K562 (cell line): ENCODE measurements around the gene CTIF. TPM values are rescaled to one million over a fixed set of nuclear protein-coding genes. Genes with fewer than 3 reads are reported as not detected.

Experiments used
- ATF1 ChIP-seq, 2 experiments: fragments of 450-650 bp in 1 of 2; IDR thresholded peaks; 2 replicates each; pipeline ENCODE4 v1.6.1; 2016; ENCODE audit warnings: missing compliant biosample characterization in 1 of 2, missing genetic modification characterization in 1 of 2
- CHD2 ChIP-seq: IDR thresholded peaks from 2 replicates; pipeline ENCODE4 v1.6.1; 2011; ENCODE audit warnings: low read depth, low read length
- CHD4 ChIP-seq: fragments of 200-600 bp; sonication (generic); IDR thresholded peaks from 3 replicates; pipeline ENCODE4 v1.6.1; 2012; ENCODE audit warnings: low read depth, mild to moderate bottlenecking, mixed read lengths, low read length, inconsistent platforms; ENCODE audit not compliant: insufficient read depth, insufficient replicate concordance, poor library complexity, severe bottlenecking
- ETS2 ChIP-seq: IDR thresholded peaks from 2 replicates; pipeline ENCODE4 v1.6.1; 2016; ENCODE audit warnings: borderline replicate concordance, missing genetic modification characterization, mild to moderate bottlenecking, moderate library complexity, missing compliant biosample characterization; ENCODE audit not compliant: poor library complexity, severe bottlenecking
- GTF2E2 ChIP-seq: fragments of 200-800 bp; sonication (Bioruptor generic); IDR thresholded peaks from 2 replicates; pipeline ENCODE4 v1.6.1; 2016; ENCODE audit warnings: missing genetic modification characterization, missing compliant biosample characterization
- HIVEP1 ChIP-seq: fragments of 250-450 bp; sonication (Bioruptor Pico); IDR thresholded peaks from 2 replicates; pipeline ENCODE4 v1.4.0; 2020; ENCODE audit warnings: mild to moderate bottlenecking
- NFE2 ChIP-seq: IDR thresholded peaks from 2 replicates; pipeline ENCODE4 v1.6.1; 2014; ENCODE audit warnings: antibody characterized with exemption, low read depth
- PHF8 ChIP-seq: fragments of 200-600 bp; sonication (generic); IDR thresholded peaks from 2 replicates; pipeline ENCODE4 v1.6.1; 2012; ENCODE audit warnings: mixed run types, mild to moderate bottlenecking, inconsistent platforms, low read length, moderate library complexity, borderline replicate concordance
- POLR2A ChIP-seq: fragments of 450-650 bp; conservative IDR thresholded peaks from 2 replicates; pipeline ENCODE4 v1.6.1; 2016
- RERE ChIP-seq: sonication (generic); formaldehyde crosslinking; IDR thresholded peaks from 2 replicates; pipeline ENCODE4 v1.8.0; 2023; ENCODE audit warnings: missing genetic modification reagents, mild to moderate bottlenecking, borderline replicate concordance
- RFX1 ChIP-seq: fragments of 450-650 bp; IDR thresholded peaks from 2 replicates; pipeline ENCODE4 v1.6.1; 2016; ENCODE audit warnings: mild to moderate bottlenecking, moderate library complexity
- TCF3 ChIP-seq: sonication (generic); formaldehyde crosslinking; IDR thresholded peaks from 2 replicates; pipeline ENCODE4 v1.4.0; 2020; ENCODE audit warnings: mild to moderate bottlenecking, missing genetic modification reagents
- TEAD2 ChIP-seq: fragments of 450-650 bp; IDR thresholded peaks from 2 replicates; pipeline ENCODE4 v1.6.1; 2016; ENCODE audit warnings: missing genetic modification characterization, control low read depth, missing compliant biosample characterization
- UBTF ChIP-seq, 2 experiments: IDR thresholded peaks; 2 replicates each; pipeline ENCODE4 v1.6.1; 2012; ENCODE audit warnings: improper control_type of control experiment in 2 of 2, low read depth in 2 of 2, low read length in 2 of 2, borderline replicate concordance in 1 of 2
- ZFP91 ChIP-seq: sonication (generic); formaldehyde crosslinking; IDR thresholded peaks from 2 replicates; pipeline ENCODE4 v1.8.0; 2022; ENCODE audit warnings: mild to moderate bottlenecking, missing genetic modification reagents
- ZNF316 ChIP-seq: fragments of 450-650 bp; IDR thresholded peaks from 2 replicates; pipeline ENCODE4 v1.6.1; 2016
- ZNF347 ChIP-seq: fragments of 450-650 bp; formaldehyde crosslinking; IDR thresholded peaks from 2 replicates; pipeline ENCODE4 v1.4.0; 2020; ENCODE audit warnings: low read depth, mild to moderate bottlenecking, moderate library complexity
- ZNF444 ChIP-seq: fragments of 250-450 bp; sonication (Bioruptor Pico); IDR thresholded peaks from 2 replicates; pipeline ENCODE4 v1.4.0; 2020; ENCODE audit warnings: mild to moderate bottlenecking, moderate library complexity
- polyA plus RNA-seq, 8 experiments: library from polyadenylated mRNA; depleted of rRNA in 4 of 8; stranded (reverse) in 5 of 8; unstranded in 3 of 8; fragments of >200 nt; fragmentation: Nextera tagmentation in 2 of 8; fragmentation: Illumina TruSeq in 1 of 8; extraction: Ambion mirVana in 2 of 8; extraction: Trizol in 1 of 8; gene quantifications; 2 replicates each; pipeline versions ENCODE4 v1.2.1 to v1.2.3, GENCODE V29; 2011 to 2014; ENCODE audit warnings: inconsistent platforms in 1 of 8, missing spikeins in 1 of 8
- total RNA-seq, 7 experiments: library from RNA; depleted of rRNA in 6 of 7; stranded (reverse); fragments of >200 nt in 6 of 7; fragmentation: Illumina TruSeq in 2 of 7; extraction: Trizol in 2 of 7; gene quantifications; 2 replicates each; pipeline versions ENCODE4 v1.2.1 to v1.2.3, GENCODE V29; 2011 to 2021; ENCODE audit warnings: low replicate concordance in 1 of 7

CTIF gene
- total and polyA plus RNA-seq, 9 of the 15 experiments (the other 6 are each of a cell fraction or from before 2014, with no cell fraction given) = 0.17 to 11.5 (median 2.2) TPM

GRCh38 chr18:48827291-48828193 lies 288.7 kb downstream of the CTIF start (continued):
- TF ChIP-seq RERE (CRISPR knock-in tag) = no peak
- 0 out of 2 replicates have a peak, but pooled peaks have one; percentile 51 for TF ChIP-seq GTF2E2 (tag)
- TF ChIP-seq ATF1 (CRISPR knock-in tag; IDR thresholded peaks at IDR 0.05) = no peak
- no peak for TF ChIP-seq ATF1 (tag; IDR thresholded peaks at IDR 0.05)
- no peak for TF ChIP-seq ETS2
- TF ChIP-seq RFX1 = peak; percentile 83
- TF ChIP-seq CHD4 = no peak
- 0 out of 2 replicates have a peak, but pooled peaks have one; percentile 9 for TF ChIP-seq TCF3 (CRISPR knock-in tag)
- peak; percentile 19; the same call in 1 of the 2 replicates for TF ChIP-seq PHF8
- no peak for TF ChIP-seq ZNF444 (CRISPR knock-in tag)
- TF ChIP-seq TEAD2 (tag) = no peak
- TF ChIP-seq UBTF (IDR thresholded peaks at IDR 0.05; ENCODE audit: borderline replicate concordance in 1 of 2, low read depth in 2 of 2, low read length in 2 of 2) = no peak
- TF ChIP-seq ZNF347 (CRISPR knock-in tag) = no peak
- no peak for TF ChIP-seq HIVEP1 (CRISPR knock-in tag)
- no peak for TF ChIP-seq ZFP91 (CRISPR knock-in tag)
- 0 out of 2 replicates have a peak, but pooled peaks have one; percentile 10 for TF ChIP-seq ZNF316
- TF ChIP-seq POLR2A = no peak
- no peak for TF ChIP-seq NFE2
- no peak for TF ChIP-seq CHD2
